H1 (cell line): ENCODE measurements around the gene GNLY. TPM values are rescaled to one million over a fixed set of nuclear protein-coding genes. Genes with fewer than 3 reads are reported as not detected.

ENCODE experiments used
- NRF1 ChIP-seq: IDR thresholded peaks from 2 replicates; pipeline ENCODE4 v1.6.1; 2011; ENCODE audit warnings: mild to moderate bottlenecking, low read depth, low read length, improper control_type of control experiment
- PHF8 ChIP-seq: fragments of 200-600 bp; sonication (generic); conservative IDR thresholded peaks from 2 replicates; pipeline ENCODE4 v1.7.1; 2012; ENCODE audit warnings: low read depth, mild to moderate bottlenecking, inconsistent platforms, low read length, moderate library complexity
- RBBP5 ChIP-seq: IDR thresholded peaks from 2 replicates; pipeline ENCODE4 v1.7.1; 2012; ENCODE audit warnings: low read depth, mild to moderate bottlenecking, inconsistent platforms, low read length, moderate library complexity, borderline replicate concordance
- SP2 ChIP-seq: IDR thresholded peaks from 2 replicates; pipeline ENCODE4 v1.6.1; 2012; ENCODE audit warnings: mild to moderate bottlenecking, low read length, inconsistent platforms
- polyA plus RNA-seq, 7 experiments: library from polyadenylated mRNA; depleted of rRNA in 3 of 7; stranded (reverse) in 5 of 7; unstranded in 2 of 7; fragments of >200 nt in 5 of 7; fragments of 200-250 nt in 2 of 7; gene quantifications; 1 replicate in 5 of 7; 2 replicates in 1 of 7; 4 replicates in 1 of 7; pipeline versions ENCODE4 v1.2.1 to v1.2.3, GENCODE V29; 2011 to 2013; ENCODE audit warnings: missing spikeins in 2 of 7, mixed read lengths in 2 of 7
- total RNA-seq: library from RNA; stranded (reverse); fragmentation: NEBNext Ultra II Directional; extraction: Animal tissue kit (Norgen Biotek cat#: 25700); gene quantifications from 2 replicates; pipeline ENCODE4 v1.2.1, GENCODE V29; 2021
- TF ChIP-seq, protein P1 (sequence below), 3 experiments: IDR thresholded peaks; 1 replicate in 2 of 3; 2 replicates in 1 of 3; pipeline versions ENCODE4 v1.5.1 to v1.6.1; 2011; ENCODE audit warnings: low read length in 3 of 3, mild to moderate bottlenecking in 3 of 3, inconsistent platforms in 2 of 3, low read depth in 1 of 3, moderate library complexity in 1 of 3; ENCODE audit not compliant: insufficient read depth in 1 of 3; ENCODE audit errors: control extremely low read depth in 1 of 3
- TF ChIP-seq, protein P2 (sequence below): IDR thresholded peaks from 2 replicates; pipeline ENCODE4 v1.6.1; 2011; ENCODE audit warnings: low read depth, mild to moderate bottlenecking, low read length; ENCODE audit not compliant: insufficient read depth

GNLY gene
- total and polyA plus RNA-seq, 2 of the 8 experiments (the other 6 are each of a cell fraction or from before 2014, with no cell fraction given): 0.03 TPM; not detected in 1

DNA sequence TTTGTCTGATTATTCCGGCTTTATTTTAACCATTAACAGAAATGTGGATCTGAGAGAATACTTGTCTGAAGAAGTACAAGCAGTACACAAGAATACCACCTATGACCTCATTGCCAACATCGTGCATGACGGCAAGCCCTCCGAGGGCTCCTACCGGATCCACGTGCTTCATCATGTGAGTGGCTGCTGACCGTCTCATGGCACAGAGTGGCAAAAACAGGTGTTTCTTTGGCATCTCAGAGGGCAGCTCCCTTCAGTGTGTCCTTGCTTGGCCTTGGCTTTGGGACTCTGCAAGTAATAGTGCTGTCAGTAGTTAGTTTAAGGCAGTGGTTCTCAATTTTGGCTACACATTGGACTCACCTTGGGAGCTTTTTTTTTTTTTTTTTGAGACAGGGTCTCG is 49.2 kb upstream of the GNLY start (continued):
- TF ChIP-seq, protein P1, sequence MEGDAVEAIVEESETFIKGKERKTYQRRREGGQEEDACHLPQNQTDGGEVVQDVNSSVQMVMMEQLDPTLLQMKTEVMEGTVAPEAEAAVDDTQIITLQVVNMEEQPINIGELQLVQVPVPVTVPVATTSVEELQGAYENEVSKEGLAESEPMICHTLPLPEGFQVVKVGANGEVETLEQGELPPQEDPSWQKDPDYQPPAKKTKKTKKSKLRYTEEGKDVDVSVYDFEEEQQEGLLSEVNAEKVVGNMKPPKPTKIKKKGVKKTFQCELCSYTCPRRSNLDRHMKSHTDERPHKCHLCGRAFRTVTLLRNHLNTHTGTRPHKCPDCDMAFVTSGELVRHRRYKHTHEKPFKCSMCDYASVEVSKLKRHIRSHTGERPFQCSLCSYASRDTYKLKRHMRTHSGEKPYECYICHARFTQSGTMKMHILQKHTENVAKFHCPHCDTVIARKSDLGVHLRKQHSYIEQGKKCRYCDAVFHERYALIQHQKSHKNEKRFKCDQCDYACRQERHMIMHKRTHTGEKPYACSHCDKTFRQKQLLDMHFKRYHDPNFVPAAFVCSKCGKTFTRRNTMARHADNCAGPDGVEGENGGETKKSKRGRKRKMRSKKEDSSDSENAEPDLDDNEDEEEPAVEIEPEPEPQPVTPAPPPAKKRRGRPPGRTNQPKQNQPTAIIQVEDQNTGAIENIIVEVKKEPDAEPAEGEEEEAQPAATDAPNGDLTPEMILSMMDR (IDR thresholded peaks at IDR 0.05; ENCODE audit: control extremely low read depth in 1 of 3, insufficient read depth in 1 of 3, low read depth in 1 of 3, low read length in 3 of 3): no peak
- TF ChIP-seq NRF1 (no peak), PHF8 (no peak), RBBP5 (no peak), SP2 (no peak)
- TF ChIP-seq, protein P2, sequence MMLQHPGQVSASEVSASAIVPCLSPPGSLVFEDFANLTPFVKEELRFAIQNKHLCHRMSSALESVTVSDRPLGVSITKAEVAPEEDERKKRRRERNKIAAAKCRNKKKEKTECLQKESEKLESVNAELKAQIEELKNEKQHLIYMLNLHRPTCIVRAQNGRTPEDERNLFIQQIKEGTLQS: no peak
